ENCODE measurements around the gene TDRKH.
A peak's percentile ranks its signal among the peaks of the same experiment; 100 is the strongest.
"Not testable (repeated sequence)": the region's sequence is repeated elsewhere in the genome, so short reads cannot be mapped to it uniquely, and the experiment has no call there.

Gene TDRKH

DNA sequence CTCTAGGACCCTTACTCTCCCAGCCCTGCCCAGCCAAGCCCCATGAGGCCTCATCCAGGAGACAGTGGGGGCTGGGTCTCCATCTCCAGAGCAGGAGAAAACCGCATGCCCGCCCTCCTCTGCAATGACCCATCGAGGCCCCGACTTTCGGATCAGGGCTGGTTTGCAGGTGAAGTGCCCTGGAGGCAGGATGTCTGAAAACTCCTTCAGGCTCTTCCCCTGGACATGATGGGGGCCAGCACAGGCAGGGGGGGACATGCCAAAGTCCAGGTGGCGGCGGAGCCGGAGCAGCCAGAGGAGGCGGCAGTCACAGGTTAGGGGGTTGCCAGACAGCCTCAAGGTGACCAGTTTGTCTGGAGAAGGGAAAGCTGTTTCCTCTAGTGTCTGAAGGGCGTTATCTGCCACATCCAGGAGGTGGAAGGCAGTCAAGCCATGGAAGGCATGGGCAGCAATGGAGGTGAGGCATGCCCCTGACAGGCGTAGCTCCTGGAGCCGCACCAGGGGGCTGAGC lies 11.1 kb upstream of the TDRKH start:
- DNase-seq, result no peak

DNA sequence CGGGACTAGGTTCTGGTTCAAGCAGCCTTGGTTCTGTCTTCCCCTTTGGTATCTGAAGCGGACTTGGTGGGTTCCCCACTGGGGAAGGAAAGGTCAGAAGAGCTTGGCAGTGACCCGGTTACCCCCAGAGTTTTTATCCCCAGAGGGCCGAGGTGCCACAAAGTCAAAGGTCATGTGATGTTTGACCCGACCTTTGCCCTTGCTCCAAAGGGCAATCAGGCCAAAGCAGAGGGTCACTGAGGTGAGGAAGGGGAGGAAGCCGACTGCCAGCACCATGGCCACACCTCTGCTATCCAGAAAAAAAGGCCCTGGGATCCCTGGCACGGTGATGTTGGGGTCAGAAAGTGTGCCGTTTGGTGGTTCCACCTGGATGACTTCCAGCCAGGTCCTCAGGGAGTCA lies 10.5 kb upstream of the TDRKH start:
- DNase-seq, result no peak

DNA sequence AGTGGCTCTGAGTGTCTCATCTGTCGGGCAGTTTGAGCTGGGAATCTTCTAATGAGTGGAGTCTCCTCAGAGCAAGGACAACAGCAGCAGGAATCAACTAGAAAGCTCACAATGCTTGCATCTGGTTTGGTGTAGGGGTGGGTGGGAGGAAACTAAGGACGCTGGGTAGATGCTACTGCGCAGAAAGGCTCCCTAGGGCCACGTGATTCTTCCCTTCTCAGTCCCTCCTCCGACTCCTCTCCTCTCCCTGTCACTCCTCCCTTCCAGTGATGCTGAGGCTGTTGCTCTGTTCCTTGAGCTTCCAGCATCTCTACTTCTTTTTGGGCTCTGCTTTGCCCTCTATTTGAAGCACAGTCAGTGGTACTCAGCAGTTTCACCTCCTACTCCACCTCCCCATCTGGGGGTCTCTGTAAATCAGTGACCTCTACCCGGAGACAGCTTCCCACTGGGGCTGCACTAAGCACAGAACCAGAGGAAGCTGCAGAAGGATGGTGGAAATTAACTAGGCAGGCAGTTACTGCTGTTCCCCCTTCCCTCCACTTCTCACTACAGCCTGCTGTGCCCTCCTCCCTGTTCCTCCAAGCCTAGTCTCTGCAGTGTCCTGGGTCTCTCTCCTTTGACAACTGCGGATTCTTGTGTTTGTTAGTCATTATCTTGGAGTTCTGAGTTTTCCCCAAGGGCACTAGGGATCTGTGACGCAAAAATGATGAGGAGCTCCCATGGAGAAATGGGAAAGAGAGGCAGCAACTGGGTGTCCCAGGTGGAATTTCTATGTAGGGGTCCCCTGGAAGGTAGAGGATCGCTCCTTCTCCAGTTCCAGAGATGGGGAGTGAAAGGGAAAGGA lies 9.1 kb upstream of the TDRKH start:
- no peak for DNase-seq

DNA sequence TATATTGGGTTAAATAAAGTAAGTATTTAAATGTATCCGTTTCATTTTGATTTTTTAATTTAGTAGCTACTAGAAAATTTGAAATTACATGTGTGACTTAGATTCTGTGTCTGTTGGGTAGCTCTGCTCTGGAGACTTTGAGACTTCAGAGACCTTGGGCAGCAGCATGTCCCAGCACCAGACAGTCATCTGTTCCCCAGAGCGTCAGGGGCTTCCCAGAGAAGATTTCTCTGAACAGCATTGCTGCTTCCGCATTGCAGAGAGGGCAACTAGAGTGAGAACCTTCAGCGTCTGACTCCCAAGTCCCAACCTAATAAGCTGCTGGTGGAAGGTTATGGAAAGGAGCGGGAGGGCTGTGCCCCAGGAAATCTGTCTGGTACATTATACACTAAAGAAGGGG lies 8.3 kb upstream of the TDRKH start:
- DNase-seq, result no peak

DNA sequence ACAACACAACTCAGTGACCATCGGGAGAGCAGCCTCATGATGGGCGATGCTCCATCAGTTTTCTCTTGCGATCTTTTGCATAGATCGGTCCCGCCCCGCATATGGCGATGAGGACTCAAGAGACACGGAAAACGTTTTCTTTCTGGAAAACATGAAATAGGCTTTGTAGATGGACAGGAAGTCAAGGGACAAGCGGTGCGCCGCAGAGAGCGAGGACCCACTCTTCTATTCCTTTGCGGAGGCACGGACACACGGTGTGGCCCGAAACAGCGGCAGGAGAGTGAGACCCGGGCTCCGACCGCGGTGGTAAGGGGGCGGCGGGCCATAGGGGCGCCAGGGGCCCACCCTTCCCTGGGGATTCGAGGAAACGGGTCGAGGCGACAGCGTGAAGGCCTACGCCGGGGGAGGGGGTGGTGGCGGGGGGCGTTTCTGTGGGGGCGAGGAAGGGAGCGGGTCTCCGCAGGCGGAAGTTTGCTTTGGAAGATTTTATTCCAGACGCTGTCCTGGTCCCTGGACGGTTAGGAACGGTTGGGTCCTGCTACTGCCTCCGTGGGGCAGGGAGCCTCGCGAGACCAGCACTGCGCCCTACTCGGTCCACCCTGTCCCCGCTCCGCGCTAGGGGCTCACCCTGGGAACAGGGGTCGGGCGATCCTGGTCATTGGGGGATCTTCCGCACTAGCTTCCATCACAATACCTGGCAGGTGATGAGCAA lies 796 bp upstream of the TDRKH start:
- no peak for DNase-seq

DNA sequence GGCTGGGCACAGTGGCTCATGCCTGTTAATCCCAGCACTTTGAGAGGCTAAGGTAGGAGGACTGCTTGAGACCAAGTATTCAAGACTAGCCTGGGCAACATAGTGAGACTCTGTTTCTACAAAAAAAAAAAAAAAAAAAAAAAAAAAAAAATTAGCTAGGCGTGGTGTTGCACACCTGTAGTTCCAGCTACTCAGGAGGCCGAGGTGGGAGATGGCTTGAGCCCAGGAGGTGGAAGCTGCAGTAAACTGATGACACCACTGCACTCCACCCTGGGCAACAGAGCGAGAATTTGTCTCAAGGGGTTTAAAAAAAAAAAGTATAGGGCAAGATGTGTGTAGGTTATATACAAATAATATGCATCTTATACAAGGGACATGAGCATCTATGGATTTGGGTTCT lies 2.6 kb downstream of the TDRKH start:
- no peak for DNase-seq

DNA sequence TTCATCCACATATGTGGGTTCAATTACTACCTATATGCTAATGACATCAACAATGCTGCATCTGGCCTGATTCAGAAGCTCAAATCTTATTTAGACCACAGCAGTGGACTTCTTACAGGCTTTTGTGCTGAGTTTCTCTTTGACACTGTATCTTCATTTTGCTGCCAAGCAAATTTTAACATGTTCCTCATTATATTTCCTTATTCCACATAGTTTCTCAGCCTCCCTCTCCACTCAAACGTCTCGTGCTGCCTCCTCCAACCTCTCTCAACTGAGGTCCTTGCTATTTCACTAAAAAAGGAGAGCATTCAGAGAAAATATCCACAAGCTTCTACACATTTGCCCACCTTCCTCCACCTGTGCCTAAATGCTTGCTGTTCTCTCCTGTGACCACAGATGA lies 6.5 kb downstream of the TDRKH start:
- DNase-seq, result no peak

DNA sequence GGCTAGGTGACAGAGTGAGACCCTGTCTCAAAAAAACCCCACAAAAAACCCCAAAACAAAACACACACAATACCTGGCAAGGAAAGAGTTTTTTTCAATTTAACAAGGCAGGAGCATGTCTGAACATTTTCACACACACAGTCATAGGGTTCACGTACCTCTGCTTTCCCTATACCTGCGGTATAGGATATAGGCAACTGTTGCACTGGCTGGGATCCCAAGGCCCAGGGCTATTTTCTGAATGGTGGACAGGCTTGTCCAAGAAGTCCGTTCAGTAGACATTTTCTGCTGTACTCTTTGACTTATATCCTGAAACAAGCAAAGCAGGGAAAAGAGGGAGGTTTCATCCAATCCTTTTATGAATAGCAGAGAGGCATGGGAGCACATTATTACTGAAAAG lies 7.6 kb downstream of the TDRKH start:
- DNase-seq, result no peak

DNA sequence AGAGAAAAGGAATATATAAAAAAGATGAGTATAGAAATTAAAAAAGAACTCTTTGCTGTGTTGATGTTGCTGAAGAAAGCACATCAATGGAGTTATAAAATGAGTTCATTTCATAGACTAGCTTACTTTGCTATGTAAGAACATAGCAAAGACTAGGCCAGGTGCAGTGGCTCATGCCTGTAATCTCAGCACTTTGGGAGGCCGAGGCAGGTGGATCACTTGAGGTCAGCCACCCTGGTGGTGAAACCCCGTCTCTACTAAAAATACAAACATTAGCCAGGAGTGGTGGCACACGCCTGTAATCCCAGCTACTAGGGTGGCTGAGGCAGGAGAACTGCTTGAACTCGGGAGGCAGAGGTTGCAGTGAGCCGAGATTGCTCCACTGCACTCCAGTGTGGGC lies 8.3 kb downstream of the TDRKH start:
- DNase-seq, result not testable (repeated sequence)

DNA sequence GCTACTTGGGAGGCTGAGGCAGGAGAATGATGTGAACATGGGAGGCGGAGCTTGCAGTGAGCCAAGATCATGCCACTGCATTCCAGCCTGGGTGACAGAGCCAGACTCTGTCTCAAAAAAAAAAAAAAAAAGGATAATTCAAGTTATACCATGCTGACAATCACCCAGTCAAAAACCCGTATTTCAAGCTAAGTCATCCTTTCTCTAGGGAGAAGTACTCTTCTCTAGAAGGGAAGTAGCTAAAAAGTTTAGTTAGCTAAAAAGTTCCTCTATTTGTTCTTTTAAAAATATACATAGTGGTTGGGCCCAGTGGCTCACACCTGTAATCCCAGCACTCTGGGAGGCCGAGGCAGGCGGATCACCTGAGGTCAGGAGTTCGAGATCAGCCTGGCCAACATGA lies 9.6 kb downstream of the TDRKH start:
- not testable (repeated sequence) for DNase-seq

DNA sequence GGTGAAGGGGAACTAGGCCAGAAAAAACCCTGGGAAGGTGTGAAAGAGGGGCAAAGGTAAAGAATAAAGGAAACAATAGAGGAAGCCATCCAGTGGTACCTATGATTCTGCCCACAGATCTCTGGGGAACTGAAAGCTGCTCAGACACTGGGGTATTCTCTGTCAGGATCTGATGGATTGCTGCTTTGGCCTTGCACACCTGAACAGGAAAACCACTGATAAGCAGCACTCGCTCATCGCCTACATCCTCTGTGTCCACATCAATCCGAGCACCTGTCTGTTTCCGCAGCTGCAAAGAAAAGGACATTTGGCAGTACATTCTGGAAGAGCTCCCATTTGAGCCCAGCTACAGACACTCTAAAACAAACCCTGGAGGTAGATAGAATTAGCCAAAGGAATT lies 10.4 kb downstream of the TDRKH start:
- no peak for DNase-seq

DNA sequence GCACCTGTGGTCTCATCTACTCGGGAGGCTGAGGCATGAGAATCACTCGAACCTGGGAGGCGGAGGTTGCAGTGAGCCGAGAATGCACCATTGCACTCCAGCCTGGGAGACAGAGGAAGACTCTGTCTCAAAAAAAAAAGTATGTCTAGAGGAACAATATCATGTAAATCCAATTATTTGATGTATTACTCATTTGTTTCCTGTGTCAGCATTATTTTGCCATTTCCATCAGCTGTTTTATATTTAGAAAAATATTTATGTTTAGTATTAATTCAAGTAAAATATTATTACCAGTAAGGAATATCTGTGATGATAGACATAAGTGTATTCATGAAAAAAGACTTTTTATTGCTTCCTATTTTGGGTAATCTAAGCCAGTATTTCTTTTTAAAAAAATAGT lies 13.0 kb downstream of the TDRKH start:
- no peak for DNase-seq

DNA sequence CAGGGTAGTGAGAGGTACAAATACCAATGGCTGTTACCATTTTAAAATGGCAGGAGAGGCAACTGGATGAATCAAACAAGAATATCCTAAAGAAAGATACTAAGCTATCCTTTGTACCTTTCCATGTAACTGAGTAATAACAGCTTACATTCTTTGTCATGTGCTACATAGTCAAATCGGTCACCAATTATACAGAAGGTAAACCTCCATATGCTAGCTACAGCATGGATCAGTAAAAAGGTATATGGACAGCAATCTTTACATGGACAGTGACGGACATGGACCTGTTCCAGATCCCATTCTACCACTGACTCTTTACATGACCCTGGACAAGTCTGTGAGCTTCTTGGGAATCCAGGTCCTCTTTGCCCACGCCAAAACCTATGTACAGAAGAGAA lies 13.6 kb downstream of the TDRKH start:
- DNase-seq, result no peak

DNA sequence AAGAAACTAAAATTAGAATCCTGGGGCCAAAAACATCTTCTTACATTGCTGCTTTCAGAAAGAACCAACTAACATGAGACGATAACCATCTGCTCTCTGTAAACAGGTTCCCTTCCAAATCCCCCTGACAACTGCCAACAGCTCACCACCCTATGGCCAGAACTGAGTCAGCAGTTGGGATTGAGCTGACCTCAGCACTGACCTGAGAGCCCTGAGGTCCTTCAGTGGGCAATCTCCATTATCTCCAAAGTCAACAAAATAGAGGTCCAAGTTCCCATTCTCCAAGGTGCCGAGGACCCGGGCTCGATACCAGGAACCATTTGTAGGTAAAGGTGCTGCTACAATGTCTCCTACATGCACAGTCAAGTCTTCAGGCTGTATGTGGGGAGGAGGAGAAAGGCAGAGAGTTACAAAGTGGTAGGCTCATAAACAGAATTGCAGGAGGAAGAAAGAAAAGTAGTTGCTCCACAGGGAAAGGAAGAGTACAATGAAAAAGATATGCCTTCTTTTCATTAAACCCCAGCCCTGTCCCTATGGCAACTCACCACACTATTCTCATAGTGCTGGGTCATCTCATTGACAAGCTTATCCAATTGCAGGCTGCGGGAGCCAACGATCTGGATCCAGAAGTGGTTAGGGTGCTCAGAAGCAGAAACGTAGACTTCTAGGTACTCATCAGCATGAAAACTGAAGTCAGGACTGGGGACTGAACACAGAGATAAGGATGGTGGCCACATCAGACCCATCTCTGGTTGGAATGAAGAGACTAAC lies 14.2 kb downstream of the TDRKH start:
- DNase-seq, result no peak

DNA sequence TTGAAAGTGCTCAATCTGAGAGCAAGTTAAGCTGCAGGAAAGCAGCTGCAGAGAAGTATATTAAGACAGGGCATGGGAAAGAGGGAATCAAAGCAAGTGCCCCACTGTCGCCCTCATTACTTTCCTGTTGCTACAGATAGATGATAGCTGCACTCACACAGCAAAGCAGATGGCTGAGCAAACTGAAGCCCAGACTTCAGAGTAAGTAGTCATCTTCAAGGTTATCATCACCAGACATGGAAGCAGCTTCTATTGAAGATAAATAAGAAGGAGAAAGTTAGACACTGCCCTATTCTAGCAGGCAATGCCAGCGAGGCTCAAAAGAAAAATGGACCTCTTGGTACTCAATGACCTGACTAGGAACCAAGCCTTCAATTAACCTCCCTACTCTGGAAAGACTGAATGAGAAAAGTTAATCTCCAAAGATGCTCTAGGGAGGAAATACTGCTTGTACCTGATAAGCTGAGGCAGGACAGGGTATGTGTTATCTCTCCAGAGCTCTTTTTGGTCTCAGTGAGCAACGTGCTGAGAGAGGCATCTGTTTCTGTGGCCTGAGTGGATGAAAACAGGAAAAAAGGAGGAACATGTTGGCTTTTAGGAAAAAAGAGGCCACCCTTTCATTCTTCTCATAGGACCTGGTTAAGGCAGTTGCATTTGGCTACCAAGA lies 15.9 kb downstream of the TDRKH start:
- DNase-seq, result no peak

DNA sequence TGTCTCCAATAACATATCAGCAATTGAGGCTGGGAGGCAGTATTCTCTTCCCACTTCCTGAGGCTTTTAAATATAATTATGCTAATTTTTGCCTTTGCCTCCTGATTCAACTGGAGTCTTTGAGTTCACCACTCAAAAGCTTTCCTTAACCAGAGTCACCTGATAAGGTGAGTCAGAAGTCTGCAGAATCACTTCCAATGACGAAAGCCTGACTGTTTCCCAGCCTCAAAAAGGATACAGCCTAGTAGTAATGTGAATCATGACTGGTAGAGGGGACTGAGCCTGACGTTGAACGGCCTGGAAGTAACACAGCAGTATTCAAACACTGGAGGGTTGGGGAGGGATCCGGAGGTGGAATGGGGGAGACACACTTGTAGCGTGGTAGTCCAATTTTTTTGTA lies 16.6 kb downstream of the TDRKH start:
- DNase-seq, result no peak

DNA sequence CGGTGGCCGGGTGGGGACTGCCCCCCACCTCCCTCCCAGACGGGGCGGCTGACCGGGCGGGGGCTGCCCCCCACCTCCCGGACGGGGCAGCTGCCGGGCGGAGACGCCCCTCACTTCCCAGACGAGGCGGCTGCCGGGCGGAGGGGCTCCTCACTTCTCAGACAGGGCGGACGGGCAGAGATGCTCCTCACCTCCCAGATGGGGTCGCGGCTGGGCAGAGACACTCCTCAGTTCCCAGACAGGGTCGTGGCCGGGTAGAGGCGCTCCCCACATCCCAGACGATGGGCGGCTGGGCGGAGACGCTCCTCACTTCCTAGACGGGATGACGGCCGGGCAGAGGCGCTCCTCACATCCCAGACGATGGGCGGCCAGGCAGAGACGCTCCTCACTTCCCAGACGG lies 21.0 kb downstream of the TDRKH start:
- not testable (repeated sequence) for DNase-seq

DNA sequence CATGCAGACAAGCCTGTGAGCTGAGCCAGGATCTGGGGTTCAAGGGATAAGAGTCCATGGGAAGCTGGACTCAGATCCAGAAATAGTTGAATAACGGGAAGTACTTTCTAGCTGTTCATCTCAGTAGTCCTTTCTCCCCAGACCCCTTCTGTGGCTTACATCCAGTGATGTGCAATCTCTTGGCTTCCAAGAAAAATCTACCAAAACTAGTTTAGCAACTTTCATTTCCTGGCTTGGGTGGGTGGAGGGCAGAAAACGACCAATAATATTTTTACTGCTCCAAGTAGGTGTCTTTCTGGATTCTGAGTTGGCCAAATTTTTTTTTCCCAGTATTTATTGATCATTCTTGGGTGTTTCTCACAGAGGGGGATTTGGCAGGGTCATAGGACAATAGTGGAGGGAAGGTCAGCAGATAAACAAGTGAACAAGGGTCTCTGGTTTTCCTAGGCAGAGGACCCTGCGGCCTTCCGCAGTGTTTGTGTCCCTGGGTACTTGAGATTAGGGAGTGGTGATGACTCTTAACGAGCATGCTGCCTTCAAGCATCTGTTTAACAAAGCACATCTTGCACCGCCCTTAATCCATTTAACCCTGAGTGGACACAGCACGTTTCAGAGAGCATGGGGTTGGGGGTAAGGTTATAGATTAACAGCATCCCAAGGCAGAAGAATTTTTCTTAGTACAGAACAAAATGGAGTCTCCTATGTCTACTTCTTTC lies 21.8 kb downstream of the TDRKH start:
- DNase-seq, result not testable (repeated sequence)

DNA sequence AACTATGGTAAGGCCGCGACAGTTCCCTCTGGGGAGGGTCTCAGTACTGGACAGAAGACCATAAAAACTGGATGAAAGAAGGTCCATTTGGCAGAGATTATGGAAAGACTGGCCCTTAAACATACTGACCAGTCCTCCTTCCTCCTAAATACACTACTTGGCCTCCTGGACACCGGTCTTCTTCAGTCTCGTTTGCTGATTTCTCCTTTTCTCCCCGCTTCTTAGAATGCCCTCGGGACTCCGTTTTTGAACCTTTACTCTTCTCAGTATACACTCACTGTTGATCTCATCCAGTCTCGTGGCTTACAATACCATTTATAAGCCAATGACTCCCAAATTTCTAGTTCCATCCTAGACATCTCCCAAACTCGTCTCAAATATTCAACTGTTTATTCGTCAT lies 26.3 kb downstream of the TDRKH start:
- DNase-seq, result no peak

DNA sequence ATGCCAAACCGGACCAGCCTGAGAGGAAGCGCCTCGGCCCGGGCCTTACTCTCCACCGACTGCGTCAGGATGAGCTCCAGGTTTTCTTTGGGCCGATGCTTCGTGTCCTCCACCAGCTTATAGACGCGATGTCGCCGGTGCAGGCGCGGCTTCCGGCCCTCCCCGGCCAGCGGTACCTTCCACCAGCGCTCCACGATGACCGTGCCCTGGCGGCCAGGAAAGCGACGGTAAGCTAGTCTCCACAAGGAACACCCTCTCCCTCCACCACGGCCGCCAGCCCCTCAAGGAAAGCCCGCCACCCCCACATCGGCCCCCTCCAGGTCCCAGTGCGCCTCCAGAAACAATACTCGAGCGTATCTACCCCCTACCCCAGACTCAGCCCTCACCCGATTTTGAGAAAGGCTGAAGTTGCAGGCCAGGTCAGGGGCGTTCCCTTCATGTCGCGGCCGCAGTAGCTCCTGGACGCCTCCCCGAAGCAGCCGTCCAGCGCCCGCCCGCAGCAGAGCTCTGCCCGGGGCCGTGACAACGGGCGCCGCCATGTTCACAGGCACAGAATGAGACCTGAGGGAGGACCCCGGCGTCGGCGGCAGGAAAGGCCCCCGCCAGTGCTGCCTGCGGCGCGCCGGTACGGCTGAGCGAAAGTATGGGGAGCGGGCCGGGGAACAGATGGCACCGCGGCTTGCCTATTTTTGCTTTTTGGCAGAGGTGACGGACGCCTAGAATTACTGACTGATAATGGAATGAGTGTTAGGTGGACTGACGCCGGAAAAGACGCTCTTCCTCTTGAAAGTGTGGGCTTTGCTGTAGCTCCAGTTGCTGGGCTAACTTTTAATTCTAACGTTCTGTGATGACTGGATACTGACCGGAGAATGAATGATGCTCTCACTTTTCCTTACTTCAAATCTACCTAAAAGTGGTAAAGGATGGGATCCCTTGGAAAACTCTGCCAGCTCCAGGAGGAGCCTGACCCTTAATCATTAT lies 27.1 kb downstream of the TDRKH start, which contains the start of gene MRPL9:
Gene MRPL9, minus strand, starts transcription at position 556 of the 981 bp plus-strand sequence. Its CDS starts 17 bp downstream, at position 539.
- DNase-seq, result peak; percentile 58 to 88 (median 76)
